ENCODE measurements around the gene IL21R.

- no peak for TF ChIP-seq POLR2A (IDR thresholded peaks at IDR 0.05)
- TF ChIP-seq CTCF (IDR thresholded peaks at IDR 0.05), result no peak
Observed at GRCh38 chr16:27460663-27461482, 58.9 kb downstream of the IL21R start.
